K562 (cell line): ENCODE measurements around the gene GRB10.

ENCODE experiments used
- CTCF ChIP-seq, 3 experiments: IDR thresholded peaks in 2 of 3; conservative IDR thresholded peaks in 1 of 3; 2 replicates each; pipeline ENCODE4 v1.5.1; 2011 to 2012; ENCODE audit warnings: low read length in 3 of 3, mild to moderate bottlenecking in 3 of 3, control low read depth in 2 of 3, improper control_type of control experiment in 1 of 3, inconsistent platforms in 1 of 3, low read depth in 1 of 3, mixed read lengths in 1 of 3, moderate library complexity in 1 of 3; ENCODE audit not compliant: insufficient read depth in 2 of 3
- E2F6 ChIP-seq, 2 experiments: IDR thresholded peaks; 2 replicates each; pipeline ENCODE4 v1.6.1; 2011; ENCODE audit warnings: borderline replicate concordance in 1 of 2, control low read depth in 1 of 2, low read depth in 1 of 2, low read length in 1 of 2, mild to moderate bottlenecking in 1 of 2, mixed read lengths in 1 of 2, moderate library complexity in 1 of 2; ENCODE audit not compliant: insufficient read depth in 1 of 2, insufficient read length in 1 of 2, poor library complexity in 1 of 2, severe bottlenecking in 1 of 2; ENCODE audit errors: extremely low read depth in 1 of 2
- ELK1 ChIP-seq: sonication (generic); formaldehyde crosslinking; IDR thresholded peaks from 2 replicates; pipeline ENCODE4 v1.8.1; 2022; ENCODE audit warnings: missing genetic modification reagents
- EZH2 ChIP-seq: IDR thresholded peaks from 2 replicates; pipeline ENCODE4 v1.6.1; 2012; ENCODE audit warnings: low read depth, mild to moderate bottlenecking, inconsistent platforms, low read length, borderline replicate concordance
- MAZ ChIP-seq, 2 experiments: fragments of 450-650 bp in 1 of 2; sonication (generic) in 1 of 2; formaldehyde crosslinking; IDR thresholded peaks in 1 of 2; conservative IDR thresholded peaks in 1 of 2; 2 replicates each; pipeline versions ENCODE4 v1.4.0 to v1.5.0; 2020; ENCODE audit warnings: mild to moderate bottlenecking in 1 of 2, missing genetic modification reagents in 1 of 2
- POLR2AphosphoS5 ChIP-seq: IDR thresholded peaks from 2 replicates; pipeline ENCODE4 v1.6.1; 2011; ENCODE audit warnings: mild to moderate bottlenecking, low read depth, low read length, moderate library complexity; ENCODE audit not compliant: control insufficient read depth, insufficient read depth
- SP1 ChIP-seq: sonication (generic); formaldehyde crosslinking; IDR thresholded peaks from 2 replicates; pipeline ENCODE4 v1.8.1; 2022; ENCODE audit warnings: mild to moderate bottlenecking, missing genetic modification reagents
- ZNF41 ChIP-seq: fragments of 250-450 bp; sonication (Bioruptor Pico); conservative IDR thresholded peaks from 2 replicates; pipeline ENCODE4 v1.4.0; 2020; ENCODE audit warnings: mild to moderate bottlenecking

GRCh38 chr7:50704844-50705243 is 77.9 kb downstream of the GRB10 start:
- TF ChIP-seq ZNF41 (no peak), POLR2AphosphoS5 (no peak), EZH2 (no peak), SP1 (CRISPR knock-in tag) (no peak), CTCF (IDR thresholded peaks at IDR 0.05 in 2 of 3, conservative IDR thresholded peaks at IDR 0.05 in 1 of 3; ENCODE audit: insufficient read depth in 2 of 3, low read depth in 1 of 3, low read length in 3 of 3) (no peak), MAZ (CRISPR knock-in tag; conservative IDR thresholded peaks at IDR 0.05 in 1 of 2, IDR thresholded peaks at IDR 0.05 in 1 of 2) (no peak), ELK1 (CRISPR knock-in tag) (no peak), E2F6 (IDR thresholded peaks at IDR 0.05; ENCODE audit: borderline replicate concordance in 1 of 2, extremely low read depth in 1 of 2, insufficient read depth in 1 of 2, insufficient read length in 1 of 2, low read depth in 1 of 2, low read length in 1 of 2, poor library complexity in 1 of 2, severe bottlenecking in 1 of 2) (no peak)
